Thymus (tissue), 11 donors: ENCODE data around the gene STAT5A. TPM values are rescaled to one million over a fixed set of nuclear protein-coding genes. Genes with fewer than 3 reads are reported as not detected.
A peak's percentile ranks its signal among the peaks of the same experiment; 100 is the strongest.
"Not testable (repeated sequence)": the region's sequence is repeated elsewhere in the genome, so short reads cannot be mapped to it uniquely, and the experiment has no call there.

Source experiments
- DNase-seq, 9 donors: peaks; one replicate each; pipeline ENCODE4 v3.0.0-alpha.2; 2013; ENCODE audit warnings: low spot score in 9 of 9, low read depth in 6 of 9, missing footprints in 1 of 9
- H3K27ac ChIP-seq, 2 donors: one replicate each; pipeline ENCODE4 v1.5.1; 2013; ENCODE audit warnings: control low read depth in 1 of 2, low read depth in 1 of 2, low read length in 1 of 2, mild to moderate bottlenecking in 1 of 2, moderate library complexity in 1 of 2
- H3K27me3 ChIP-seq, 2 donors: one replicate each; pipeline ENCODE4 v1.5.1; 2013; ENCODE audit warnings: low read length in 1 of 2; ENCODE audit not compliant: control insufficient read depth in 2 of 2, insufficient read depth in 1 of 2
- H3K36me3 ChIP-seq, 2 donors: one replicate each; pipeline ENCODE4 v1.5.1; 2013; ENCODE audit warnings: low read length in 1 of 2, mild to moderate bottlenecking in 1 of 2, moderate library complexity in 1 of 2; ENCODE audit not compliant: control insufficient read depth in 2 of 2, insufficient read depth in 2 of 2
- H3K4me1 ChIP-seq, 2 donors: one replicate each; pipeline ENCODE4 v1.5.1; 2013; ENCODE audit warnings: low read length in 2 of 2; ENCODE audit not compliant: control insufficient read depth in 2 of 2, insufficient read depth in 2 of 2
- H3K4me3 ChIP-seq, 2 donors: one replicate each; pipeline ENCODE4 v1.5.1; 2013; ENCODE audit warnings: low read length in 2 of 2, control low read depth in 1 of 2, mild to moderate bottlenecking in 1 of 2
- H3K9me3 ChIP-seq, 2 donors: one replicate each; pipeline ENCODE4 v1.5.1; 2013; ENCODE audit warnings: low read length in 1 of 2, mild to moderate bottlenecking in 1 of 2; ENCODE audit not compliant: control insufficient read depth in 2 of 2, insufficient read depth in 1 of 2
- WGBS: extraction: QIAGEN DNeasy Blood & Tissue Kit; methylation state at CpG from one replicate; pipeline ENCODE4 v1.1.7; 2013; 5-methylcytosine and 5-hydroxymethylcytosine counted together
- polyA plus RNA-seq: library from polyadenylated mRNA; stranded (reverse); fragments of 200-250 nt; gene quantifications from one replicate; pipeline ENCODE4 v1.2.3, GENCODE V29; 2013
- total RNA-seq: library from RNA; stranded (reverse); fragments of 120-200 nt; gene quantifications from one replicate; pipeline ENCODE4 v1.2.4, GENCODE V29; 2013
- donor health status: healthy.

STAT5A gene
- total and polyA plus RNA-seq, 2 donors, result 37.6 to 47.4 TPM

GRCh38 chr17:42287305-42287976 is 857 bp upstream of the STAT5A start:
- peaks cover 0 to 11% of the 10 kb centered on the region in 2 donors for H3K9me3 ChIP-seq
- peak overlapping the region; percentile 84 to 92 for H3K27ac ChIP-seq
- H3K4me3 ChIP-seq, result peak overlapping the region; percentile 58 to 72
- H3K27me3 ChIP-seq, result peaks cover 2 to 18% of the 10 kb centered on the region in 2 donors
- 8% methylated on average over 14 of the region's 14 CpGs for WGBS
- peak in 3 of 9 donors; percentile 20 to 64 (median 44) for DNase-seq
- peaks cover 27 to 60% of the 10 kb centered on the region in 2 donors for H3K4me1 ChIP-seq
- H3K36me3 ChIP-seq, result peaks cover 3 to 15% of the 10 kb centered on the region in 2 donors

- H3K27me3 ChIP-seq, result peaks cover 2 to 18% of the 10 kb centered on the region in 2 donors
- peaks cover 0 to 11% of the 10 kb centered on the region in 2 donors for H3K9me3 ChIP-seq
- H3K27ac ChIP-seq, result peak overlapping the region; percentile 80 to 92
- peaks cover 8 to 20% of the 10 kb centered on the region in 2 donors for H3K36me3 ChIP-seq
- peaks cover 27 to 48% of the 10 kb centered on the region in 2 donors for H3K4me1 ChIP-seq
- DNase-seq, result peak in 3 of 9 donors; percentile 64 to 85 (median 69)
- H3K4me3 ChIP-seq, result peak overlapping the region; percentile 58 to 72
- 8% methylated on average over 44 of the region's 44 CpGs for WGBS
Observed at GRCh38 chr17:42288803-42289610, 709 bp downstream of the STAT5A start.

- Histone ChIP-seq H3K36me3 (peaks cover 8 to 26% of the 10 kb centered on the region in 2 donors), H3K27ac (peak overlapping the region; percentile 80 to 92), H3K9me3 (peaks cover 0 to 11% of the 10 kb centered on the region in 2 donors), H3K4me1 (peaks cover 27 to 48% of the 10 kb centered on the region in 2 donors), H3K4me3 (peak overlapping the region; percentile 58 to 72), H3K27me3 (peaks cover 2 to 18% of the 10 kb centered on the region in 2 donors)
- WGBS, result 69% methylated on average over 9 of the region's 9 CpGs
- peak in 2 of 9 donors; percentile 30 to 59 for DNase-seq
Observed at GRCh38 chr17:42289611-42290181, 1.4 kb downstream of the STAT5A start.

GRCh38 chr17:42290577-42290976 is 2.3 kb downstream of the STAT5A start:
- no peak for DNase-seq
- peaks cover 27 to 48% of the 10 kb centered on the region in 2 donors for H3K4me1 ChIP-seq
- H3K4me3 ChIP-seq, result no peak overlapping the region
- 97% methylated on average over 5 of the region's 5 CpGs for WGBS
- H3K27ac ChIP-seq, result no peak overlapping the region
- peaks cover 0 to 11% of the 10 kb centered on the region in 2 donors for H3K9me3 ChIP-seq
- peaks cover 2 to 18% of the 10 kb centered on the region in 2 donors for H3K27me3 ChIP-seq
- H3K36me3 ChIP-seq, result peaks cover 8 to 35% of the 10 kb centered on the region in 2 donors

- DNase-seq, result no peak
- 96% methylated on average over 11 of the region's 11 CpGs for WGBS
- H3K4me3 ChIP-seq, result no peak overlapping the region
- H3K27ac ChIP-seq, result no peak overlapping the region
- H3K4me1 ChIP-seq, result peaks cover 26 to 46% of the 10 kb centered on the region in 2 donors
- peaks cover 0 to 11% of the 10 kb centered on the region in 2 donors for H3K9me3 ChIP-seq
- peaks cover 8 to 40% of the 10 kb centered on the region in 2 donors for H3K36me3 ChIP-seq
- H3K27me3 ChIP-seq, result peaks cover 2 to 18% of the 10 kb centered on the region in 2 donors
Observed at GRCh38 chr17:42291129-42291528, 2.8 kb downstream of the STAT5A start.

- H3K27ac ChIP-seq, result no peak overlapping the region
- DNase-seq, result no peak
- H3K27me3 ChIP-seq, result no peaks in the 10 kb centered on the region
- no peak overlapping the region for H3K4me3 ChIP-seq
- H3K9me3 ChIP-seq, result no peaks in the 10 kb centered on the region
- 96% methylated on average over 12 of the region's 12 CpGs for WGBS
- peaks cover 0 to 14% of the 10 kb centered on the region in 2 donors for H3K4me1 ChIP-seq
- peaks cover 13 to 54% of the 10 kb centered on the region in 2 donors for H3K36me3 ChIP-seq
Observed at GRCh38 chr17:42294469-42295398, 6.4 kb downstream of the STAT5A start.

- H3K27ac ChIP-seq, result no peak overlapping the region
- peaks cover 0 to 2% of the 10 kb centered on the region in 2 donors for H3K4me1 ChIP-seq
- H3K36me3 ChIP-seq, result peaks cover 14 to 49% of the 10 kb centered on the region in 2 donors
- 97% methylated on average over 3 of the region's 3 CpGs for WGBS
- no peak overlapping the region for H3K4me3 ChIP-seq
- no peaks in the 10 kb centered on the region for H3K9me3 ChIP-seq
- no peak for DNase-seq
- H3K27me3 ChIP-seq, result no peaks in the 10 kb centered on the region
Observed at GRCh38 chr17:42296012-42296411, 7.7 kb downstream of the STAT5A start.

GRCh38 chr17:42297775-42298174 is 9.5 kb downstream of the STAT5A start:
- not testable (repeated sequence) for H3K27me3 ChIP-seq, H3K4me1 ChIP-seq, DNase-seq, H3K27ac ChIP-seq, H3K4me3 ChIP-seq, H3K9me3 ChIP-seq
- peaks cover 20 to 58% of the 10 kb centered on the region in 2 donors for H3K36me3 ChIP-seq
- WGBS, result 94% methylated on average over 10 of the region's 10 CpGs
